ENCODE results near the gene RAPGEF2. TPM values are rescaled to one million over a fixed set of nuclear protein-coding genes. Genes with fewer than 3 reads are reported as not detected.

RAPGEF2 gene
- total and polyA plus RNA-seq, 5 donors = 10.6 to 38.6 (median 38.1) TPM

DNA sequence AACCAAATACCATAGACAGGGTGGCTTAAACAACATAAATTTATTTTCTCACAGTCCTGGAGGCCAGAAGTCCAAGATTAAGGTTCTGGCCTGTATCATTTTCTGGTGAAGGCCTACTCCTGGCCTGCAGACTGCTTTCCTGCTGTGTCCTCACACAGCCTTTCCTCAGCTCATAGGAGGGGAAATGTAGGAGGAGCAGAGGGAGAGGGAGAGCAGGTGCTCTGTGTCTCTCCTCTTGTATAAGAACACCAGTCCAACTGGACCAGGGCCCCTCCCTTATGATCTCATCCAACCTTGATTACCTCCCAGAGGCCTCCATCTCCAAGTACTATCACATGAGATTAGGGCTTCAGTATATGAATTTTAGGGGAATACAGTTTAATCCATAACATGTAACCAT, 34.3 kb downstream of the RAPGEF2 start:
- ATAC-seq = peak; percentile 36 to 57
- intact Hi-C loops (cut with DNase I) = no loop called here
- no peaks in the 10 kb centered on the region for H3K9me3 ChIP-seq (ENCODE audit: control insufficient read depth, low read length)
- no peak overlapping the region for H3K27ac ChIP-seq (ENCODE audit: low read length)
- peaks cover 5% of the 10 kb centered on the region for H3K4me1 ChIP-seq (ENCODE audit: control insufficient read depth, insufficient read depth, low read length)
- no peak overlapping the region for H3K4me3 ChIP-seq (ENCODE audit: low read length)
- no peaks in the 10 kb centered on the region for H3K27me3 ChIP-seq (ENCODE audit: control insufficient read depth, insufficient read depth)
- no peak for DNase-seq

GRCh38 chr4:159138436-159138835, 35.6 kb downstream of the RAPGEF2 start:
- Histone ChIP-seq H3K27ac (ENCODE audit: low read length) (no peak overlapping the region), H3K4me3 (ENCODE audit: low read length) (no peak overlapping the region), H3K4me1 (ENCODE audit: control insufficient read depth, insufficient read depth, low read length) (peaks cover 5% of the 10 kb centered on the region), H3K9me3 (ENCODE audit: control insufficient read depth, low read length) (no peaks in the 10 kb centered on the region), H3K27me3 (ENCODE audit: control insufficient read depth, insufficient read depth) (no peaks in the 10 kb centered on the region)
- ATAC-seq (no peak), DNase-seq (no peak)
- intact Hi-C loops (cut with DNase I) = no loop called here

- no peak overlapping the region for H3K27ac ChIP-seq (ENCODE audit: low read length)
- H3K4me1 ChIP-seq (ENCODE audit: control insufficient read depth, insufficient read depth, low read length) = peaks cover 13% of the 10 kb centered on the region
- intact Hi-C loops (cut with DNase I) = no loop called here
- H3K4me3 ChIP-seq (ENCODE audit: low read length) = no peak overlapping the region
- 52% methylated on average over 4 of the region's 4 CpGs for WGBS
- H3K27me3 ChIP-seq (ENCODE audit: control insufficient read depth, insufficient read depth) = no peaks in the 10 kb centered on the region
- no peaks in the 10 kb centered on the region for H3K9me3 ChIP-seq (ENCODE audit: control insufficient read depth, low read length)
- DNase-seq (no peak), ATAC-seq (no peak)
Measured at GRCh38 chr4:159141193-159141592, 38.3 kb downstream of the RAPGEF2 start.

- Histone ChIP-seq H3K27ac (ENCODE audit: low read length) (no peak overlapping the region), H3K9me3 (ENCODE audit: control insufficient read depth, low read length) (no peaks in the 10 kb centered on the region), H3K4me3 (ENCODE audit: low read length) (no peak overlapping the region), H3K27me3 (ENCODE audit: control insufficient read depth, insufficient read depth) (no peaks in the 10 kb centered on the region), H3K4me1 (ENCODE audit: control insufficient read depth, insufficient read depth, low read length) (peaks cover 11% of the 10 kb centered on the region)
- ATAC-seq = no peak
- intact Hi-C loops (cut with DNase I) = no loop called here
- DNase-seq = no peak
- 71% methylated on average over 3 of the region's 3 CpGs for WGBS
Measured at GRCh38 chr4:159142241-159142640, 39.4 kb downstream of the RAPGEF2 start.

DNA sequence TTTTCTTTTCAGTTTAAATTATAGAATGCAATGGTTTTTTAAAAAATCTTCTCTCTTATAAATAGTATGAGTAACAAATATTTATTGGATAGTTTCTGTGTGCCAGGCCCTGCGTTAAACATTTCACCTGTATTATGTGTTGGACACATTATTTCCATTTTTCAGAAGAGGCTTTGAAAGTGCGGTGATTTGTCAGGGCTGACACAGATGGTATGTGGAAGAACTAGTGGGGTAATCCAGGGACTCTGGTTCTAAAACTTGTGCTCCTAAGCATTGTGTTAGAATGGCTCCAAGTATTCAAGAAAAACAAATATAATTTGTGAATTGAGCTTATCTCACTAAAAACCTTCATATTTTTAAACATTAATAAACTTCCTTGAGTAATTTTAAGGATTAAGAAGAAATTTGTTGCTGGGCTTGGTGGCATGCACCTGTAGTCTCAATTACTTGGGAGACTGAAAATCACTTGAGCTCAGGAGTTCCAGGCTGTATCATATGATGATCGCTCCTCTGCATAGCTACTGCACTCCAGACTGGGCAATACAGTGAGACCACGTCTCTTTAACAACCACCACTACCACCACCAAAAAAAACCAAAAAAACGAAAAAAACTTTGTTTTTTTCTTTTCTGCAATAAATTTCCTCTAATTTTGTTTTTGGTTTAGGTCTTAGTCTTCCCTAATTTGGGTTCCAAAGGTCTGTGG, 40.0 kb downstream of the RAPGEF2 start:
- 94% methylated on average over 5 of the region's 5 CpGs for WGBS
- Histone ChIP-seq H3K9me3 (ENCODE audit: control insufficient read depth, low read length) (no peaks in the 10 kb centered on the region), H3K27ac (ENCODE audit: low read length) (no peak overlapping the region), H3K4me1 (ENCODE audit: control insufficient read depth, insufficient read depth, low read length) (peaks cover 10% of the 10 kb centered on the region), H3K4me3 (ENCODE audit: low read length) (no peak overlapping the region), H3K27me3 (ENCODE audit: control insufficient read depth, insufficient read depth) (no peaks in the 10 kb centered on the region)
- intact Hi-C loops (cut with DNase I) = no loop called here
- DNase-seq (no peak), ATAC-seq (no peak)

DNA sequence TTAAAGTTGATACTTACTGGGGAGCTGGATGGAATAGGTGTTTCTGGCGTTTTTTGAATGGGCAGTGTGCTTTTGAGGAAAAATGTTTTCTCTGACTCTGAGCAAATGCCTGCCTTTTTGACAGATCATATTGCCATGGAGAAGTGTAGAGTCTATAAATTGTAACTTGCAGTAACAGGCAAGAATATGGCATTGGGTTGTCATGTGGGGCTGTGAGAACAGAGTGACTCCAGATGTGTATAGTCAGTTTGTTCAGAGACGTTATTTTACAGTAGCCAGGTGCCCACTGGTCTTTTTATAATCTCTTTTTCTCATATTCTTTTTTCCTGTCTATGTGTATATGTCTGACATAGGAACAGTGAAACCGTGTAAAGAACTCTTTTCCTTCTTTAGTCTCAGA, 40.8 kb downstream of the RAPGEF2 start:
- WGBS = 73% methylated on average over 3 of the region's 3 CpGs
- ATAC-seq (no peak), DNase-seq (no peak)
- no peak overlapping the region for H3K27ac ChIP-seq (ENCODE audit: low read length)
- intact Hi-C loops (cut with DNase I) = no loop called here
- no peaks in the 10 kb centered on the region for H3K9me3 ChIP-seq (ENCODE audit: control insufficient read depth, low read length)
- H3K27me3 ChIP-seq (ENCODE audit: control insufficient read depth, insufficient read depth) = no peaks in the 10 kb centered on the region
- H3K4me1 ChIP-seq (ENCODE audit: control insufficient read depth, insufficient read depth, low read length) = peaks cover 10% of the 10 kb centered on the region
- H3K4me3 ChIP-seq (ENCODE audit: low read length) = no peak overlapping the region

GRCh38 chr4:159144112-159144694, 41.3 kb downstream of the RAPGEF2 start:
- WGBS = 68% methylated on average over 4 of the region's 4 CpGs
- intact Hi-C loops (cut with DNase I) = no loop called here
- no peak overlapping the region for H3K27ac ChIP-seq (ENCODE audit: low read length)
- H3K9me3 ChIP-seq (ENCODE audit: control insufficient read depth, low read length) = no peaks in the 10 kb centered on the region
- DNase-seq (no peak), ATAC-seq (no peak)
- no peak overlapping the region for H3K4me3 ChIP-seq (ENCODE audit: low read length)
- no peaks in the 10 kb centered on the region for H3K27me3 ChIP-seq (ENCODE audit: control insufficient read depth, insufficient read depth)
- H3K4me1 ChIP-seq (ENCODE audit: control insufficient read depth, insufficient read depth, low read length) = peaks cover 9% of the 10 kb centered on the region

DNA sequence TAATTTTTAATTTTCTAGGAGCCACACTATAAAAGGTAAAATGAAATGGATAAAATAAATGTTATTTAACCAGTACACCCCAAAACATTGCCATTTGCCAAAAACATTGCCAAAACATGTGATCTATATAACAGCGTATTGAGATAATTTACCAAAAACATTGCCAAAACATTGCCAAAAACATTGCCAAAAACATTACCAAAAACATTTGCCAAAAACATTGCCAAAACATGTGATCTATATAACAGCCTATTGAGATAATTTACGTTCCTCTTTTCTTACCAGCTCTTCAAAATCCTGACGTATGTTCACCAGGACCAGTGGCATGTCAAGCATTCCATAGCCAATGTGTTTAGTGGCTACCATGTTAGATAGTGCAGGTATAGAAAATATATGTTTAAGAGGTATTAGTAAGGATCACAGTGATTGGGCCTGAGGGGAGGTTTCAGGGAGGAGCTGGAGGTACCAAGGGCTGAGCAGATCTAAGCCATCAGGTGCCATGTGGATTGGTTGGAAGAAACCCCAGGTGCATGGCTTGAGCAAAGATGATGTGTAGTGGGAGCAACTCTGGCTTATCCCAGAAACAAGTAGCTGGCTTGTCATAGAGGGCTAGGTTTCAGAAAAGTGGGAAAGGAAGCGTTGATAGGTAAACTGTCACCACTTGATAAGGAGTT, 42.6 kb downstream of the RAPGEF2 start:
- intact Hi-C loops (cut with DNase I) = no loop called here
- DNase-seq (no peak), ATAC-seq (peak in 1 of 2 donors; percentile 54)
- Histone ChIP-seq H3K27ac (ENCODE audit: low read length) (no peak overlapping the region), H3K9me3 (ENCODE audit: control insufficient read depth, low read length) (no peaks in the 10 kb centered on the region), H3K4me1 (ENCODE audit: control insufficient read depth, insufficient read depth, low read length) (peaks cover 11% of the 10 kb centered on the region), H3K4me3 (ENCODE audit: low read length) (no peak overlapping the region), H3K27me3 (ENCODE audit: control insufficient read depth, insufficient read depth) (no peaks in the 10 kb centered on the region)
- 80% methylated on average over 4 of the region's 4 CpGs for WGBS

- peaks cover 15% of the 10 kb centered on the region for H3K4me1 ChIP-seq (ENCODE audit: control insufficient read depth, insufficient read depth, low read length)
Measured at GRCh38 chr4:159145992-159146330, 43.1 kb downstream of the RAPGEF2 start.

DNA sequence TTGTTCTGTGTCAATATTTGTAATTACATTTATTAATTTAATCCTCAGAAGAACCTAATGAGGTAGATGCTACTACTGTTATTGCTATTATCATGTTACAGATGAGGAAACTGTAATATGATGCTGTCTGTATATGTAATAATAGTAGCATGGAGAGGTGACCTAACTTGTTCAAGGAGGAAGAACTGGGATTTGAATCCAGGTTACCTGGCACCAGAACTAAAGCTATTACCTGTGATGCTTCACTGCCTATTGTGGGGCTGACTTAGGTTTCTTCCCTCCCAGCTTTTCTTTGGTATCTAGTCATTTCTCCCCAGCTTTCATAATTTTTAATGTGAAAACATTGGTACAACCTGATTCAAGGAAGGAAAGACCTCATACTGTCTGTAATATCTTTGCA, 43.6 kb downstream of the RAPGEF2 start:
- ATAC-seq (no peak), DNase-seq (no peak)
- peaks cover 15% of the 10 kb centered on the region for H3K4me1 ChIP-seq (ENCODE audit: control insufficient read depth, insufficient read depth, low read length)
- intact Hi-C loops (cut with DNase I) = no loop called here
- H3K4me3 ChIP-seq (ENCODE audit: low read length) = no peak overlapping the region
- H3K9me3 ChIP-seq (ENCODE audit: control insufficient read depth, low read length) = no peaks in the 10 kb centered on the region
- H3K27ac ChIP-seq (ENCODE audit: low read length) = no peak overlapping the region
- no peaks in the 10 kb centered on the region for H3K27me3 ChIP-seq (ENCODE audit: control insufficient read depth, insufficient read depth)

More at GRCh38 chr4:159145992-159146330, 43.1 kb downstream of the RAPGEF2 start:
- Histone ChIP-seq H3K27ac (ENCODE audit: low read length) (no peak overlapping the region), H3K4me3 (ENCODE audit: low read length) (no peak overlapping the region), H3K9me3 (ENCODE audit: control insufficient read depth, low read length) (no peaks in the 10 kb centered on the region), H3K27me3 (ENCODE audit: control insufficient read depth, insufficient read depth) (no peaks in the 10 kb centered on the region)
- ATAC-seq (no peak), DNase-seq (no peak)
- intact Hi-C loops (cut with DNase I) = no loop called here
- WGBS = 59% methylated on average over 1 of the region's 1 CpG

- 88% methylated on average over 2 of the region's 2 CpGs for WGBS
- Histone ChIP-seq H3K9me3 (ENCODE audit: control insufficient read depth, low read length) (no peaks in the 10 kb centered on the region), H3K27me3 (ENCODE audit: control insufficient read depth, insufficient read depth) (no peaks in the 10 kb centered on the region), H3K4me1 (ENCODE audit: control insufficient read depth, insufficient read depth, low read length) (peaks cover 17% of the 10 kb centered on the region), H3K4me3 (ENCODE audit: low read length) (no peak overlapping the region), H3K27ac (ENCODE audit: low read length) (no peak overlapping the region)
- ATAC-seq (no peak), DNase-seq (no peak)
- intact Hi-C loops (cut with DNase I) = no loop called here
Measured at GRCh38 chr4:159148441-159148840, 45.6 kb downstream of the RAPGEF2 start.
